Loucy (cell line): ENCODE data around the gene CACNA1I.

ENCODE experiments used
- EZH2phosphoT487 ChIP-seq: fragments of 200-600 bp; IDR thresholded peaks from 2 replicates; pipeline ENCODE4 v1.6.1; 2018; ENCODE audit warnings: antibody characterized with exemption, mild to moderate bottlenecking, moderate library complexity, borderline replicate concordance
- TF ChIP-seq, protein P1 (sequence below): fragments of 200-600 bp; sonication (generic); conservative IDR thresholded peaks from 2 replicates; pipeline ENCODE4 v1.5.1; 2014; ENCODE audit warnings: mild to moderate bottlenecking, antibody characterized with exemption, low read length

DNA sequence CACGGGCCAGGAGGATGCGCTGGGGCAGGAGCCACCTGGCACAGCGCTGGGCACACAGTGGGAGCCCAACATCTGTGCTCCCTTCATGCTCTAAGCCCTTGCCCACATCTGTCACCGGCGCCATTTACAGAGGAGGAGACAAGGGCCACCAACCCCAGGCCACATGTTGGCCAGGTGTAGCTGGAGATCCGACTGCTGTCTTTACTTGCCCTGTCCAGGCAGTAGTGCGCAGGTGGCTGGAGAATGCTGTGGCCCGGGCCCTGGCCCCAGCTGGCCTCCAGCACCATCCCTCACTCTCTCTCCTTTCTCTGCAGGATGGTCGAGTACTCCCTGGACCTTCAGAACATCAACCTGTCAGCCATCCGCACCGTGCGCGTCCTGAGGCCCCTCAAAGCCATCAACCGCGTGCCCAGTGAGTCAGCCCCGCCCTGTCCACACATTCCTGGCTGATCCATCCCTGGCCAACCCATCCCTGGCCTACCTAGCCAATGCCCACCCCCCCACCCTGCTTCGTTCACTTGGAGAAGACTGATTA, 48.5 kb downstream of the CACNA1I start:
- TF ChIP-seq, protein P1, sequence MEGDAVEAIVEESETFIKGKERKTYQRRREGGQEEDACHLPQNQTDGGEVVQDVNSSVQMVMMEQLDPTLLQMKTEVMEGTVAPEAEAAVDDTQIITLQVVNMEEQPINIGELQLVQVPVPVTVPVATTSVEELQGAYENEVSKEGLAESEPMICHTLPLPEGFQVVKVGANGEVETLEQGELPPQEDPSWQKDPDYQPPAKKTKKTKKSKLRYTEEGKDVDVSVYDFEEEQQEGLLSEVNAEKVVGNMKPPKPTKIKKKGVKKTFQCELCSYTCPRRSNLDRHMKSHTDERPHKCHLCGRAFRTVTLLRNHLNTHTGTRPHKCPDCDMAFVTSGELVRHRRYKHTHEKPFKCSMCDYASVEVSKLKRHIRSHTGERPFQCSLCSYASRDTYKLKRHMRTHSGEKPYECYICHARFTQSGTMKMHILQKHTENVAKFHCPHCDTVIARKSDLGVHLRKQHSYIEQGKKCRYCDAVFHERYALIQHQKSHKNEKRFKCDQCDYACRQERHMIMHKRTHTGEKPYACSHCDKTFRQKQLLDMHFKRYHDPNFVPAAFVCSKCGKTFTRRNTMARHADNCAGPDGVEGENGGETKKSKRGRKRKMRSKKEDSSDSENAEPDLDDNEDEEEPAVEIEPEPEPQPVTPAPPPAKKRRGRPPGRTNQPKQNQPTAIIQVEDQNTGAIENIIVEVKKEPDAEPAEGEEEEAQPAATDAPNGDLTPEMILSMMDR = no peak
- no peak for TF ChIP-seq EZH2phosphoT487
